HG02885 (cell line): ENCODE measurements around the gene DCAF15.

ENCODE experiments used
- ATAC-seq: cut with Tn5 transposase; IDR thresholded peaks from one replicate; pipeline ENCODE4 v1.9.1; 2021; ENCODE audit warnings: mild to moderate bottlenecking; ENCODE audit not compliant: unreplicated experiment, poor library complexity

DCAF15 gene

DNA sequence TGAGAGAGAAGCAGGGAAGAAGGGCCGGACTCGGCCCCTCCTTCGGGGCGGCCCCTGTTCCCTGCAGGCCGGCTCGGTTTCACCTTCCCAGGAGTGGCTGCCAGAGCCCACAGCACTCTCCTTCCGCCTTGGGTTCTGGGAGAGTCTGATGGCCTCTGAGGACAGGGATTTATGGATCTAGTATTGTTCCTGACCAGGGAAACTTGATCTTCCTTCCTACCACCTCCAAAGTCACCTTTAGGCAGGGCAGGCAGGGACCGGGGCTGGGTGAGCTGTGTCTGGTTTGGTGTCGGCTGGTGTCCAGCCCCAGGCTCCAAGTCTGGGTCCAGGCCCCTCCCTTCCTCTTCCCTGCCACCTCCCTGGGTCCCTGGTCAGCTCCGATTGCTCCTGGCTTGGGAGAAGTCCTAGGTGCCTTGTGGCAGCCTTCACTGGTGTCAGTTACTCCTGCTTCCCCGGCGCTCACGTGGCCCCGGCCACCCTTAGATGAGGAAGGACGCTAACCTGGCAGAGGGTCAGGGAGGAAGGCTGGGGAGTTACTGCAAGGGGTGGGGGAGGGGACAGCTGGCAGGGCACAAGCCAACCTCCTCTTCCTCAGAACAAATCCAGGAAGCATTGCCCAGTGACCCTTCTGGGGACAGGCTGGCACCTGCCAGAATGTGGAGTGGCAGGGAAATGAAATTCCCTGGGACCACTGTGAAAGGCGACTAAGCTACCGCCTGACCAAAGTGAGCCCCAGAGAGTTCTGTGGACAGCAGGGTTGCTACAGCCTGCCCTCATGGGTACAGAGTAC is 35.0 kb downstream of the DCAF15 start:
- ATAC-seq, result no peak

DNA sequence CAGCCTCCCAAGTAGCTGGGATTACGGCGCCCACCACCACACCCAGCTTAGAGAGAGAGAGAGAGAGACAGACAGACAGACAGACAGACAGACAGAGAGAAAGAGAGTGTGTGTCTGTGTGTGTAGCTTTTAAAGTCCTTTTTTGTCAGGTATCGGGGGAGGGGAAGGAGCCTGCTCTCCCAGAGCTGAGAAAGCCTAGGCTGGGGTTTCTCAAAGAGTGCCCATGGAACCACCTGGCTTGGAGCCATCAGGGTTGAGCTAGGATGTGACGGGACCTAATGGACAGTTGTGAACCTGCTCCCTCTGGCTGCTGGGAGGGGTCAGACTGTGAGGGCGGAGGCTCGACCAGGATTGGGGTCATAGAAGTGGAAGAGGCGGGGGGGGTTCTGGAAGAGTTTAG is 37.2 kb downstream of the DCAF15 start:
- no peak for ATAC-seq

DNA sequence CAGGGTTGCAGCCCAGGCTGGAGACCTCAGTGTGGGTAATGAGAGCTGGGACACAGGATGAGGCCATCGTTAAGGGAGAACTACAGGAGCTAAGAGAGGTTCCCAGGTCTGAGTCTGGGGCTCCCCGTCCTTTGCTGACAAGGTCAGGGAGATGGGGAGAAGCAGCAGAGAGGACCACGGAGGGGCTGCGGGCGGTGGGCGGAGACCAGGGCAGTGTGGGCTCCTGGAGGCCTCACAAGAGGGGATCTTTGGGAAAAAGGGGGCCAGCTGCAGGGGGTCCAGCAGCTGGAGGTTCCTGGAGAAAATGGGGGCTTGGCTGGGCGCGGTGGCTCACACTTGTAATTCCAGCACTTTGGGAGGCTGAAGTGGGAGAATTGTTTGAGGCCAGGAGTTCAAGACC is 37.8 kb downstream of the DCAF15 start:
- ATAC-seq, result no peak

DNA sequence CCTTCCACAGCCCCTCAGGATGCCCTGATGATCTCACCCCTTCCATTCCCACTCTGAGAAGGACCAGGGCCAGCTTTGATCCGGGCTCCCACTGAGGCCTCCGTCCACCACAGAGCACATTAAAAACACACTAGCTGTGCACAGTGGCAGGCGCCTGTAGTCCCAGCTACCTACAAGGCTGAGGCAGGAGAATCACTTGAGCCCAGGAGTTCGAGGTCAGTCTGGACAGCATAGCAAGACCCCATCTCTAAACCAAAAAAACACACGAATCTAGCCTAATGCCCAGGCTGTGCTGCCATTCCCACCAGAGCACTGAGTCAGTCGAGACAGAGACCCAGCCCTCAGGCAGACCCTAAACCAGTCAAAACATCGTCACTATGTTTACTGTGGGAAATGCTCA is 39.7 kb downstream of the DCAF15 start:
- ATAC-seq, result no peak

DNA sequence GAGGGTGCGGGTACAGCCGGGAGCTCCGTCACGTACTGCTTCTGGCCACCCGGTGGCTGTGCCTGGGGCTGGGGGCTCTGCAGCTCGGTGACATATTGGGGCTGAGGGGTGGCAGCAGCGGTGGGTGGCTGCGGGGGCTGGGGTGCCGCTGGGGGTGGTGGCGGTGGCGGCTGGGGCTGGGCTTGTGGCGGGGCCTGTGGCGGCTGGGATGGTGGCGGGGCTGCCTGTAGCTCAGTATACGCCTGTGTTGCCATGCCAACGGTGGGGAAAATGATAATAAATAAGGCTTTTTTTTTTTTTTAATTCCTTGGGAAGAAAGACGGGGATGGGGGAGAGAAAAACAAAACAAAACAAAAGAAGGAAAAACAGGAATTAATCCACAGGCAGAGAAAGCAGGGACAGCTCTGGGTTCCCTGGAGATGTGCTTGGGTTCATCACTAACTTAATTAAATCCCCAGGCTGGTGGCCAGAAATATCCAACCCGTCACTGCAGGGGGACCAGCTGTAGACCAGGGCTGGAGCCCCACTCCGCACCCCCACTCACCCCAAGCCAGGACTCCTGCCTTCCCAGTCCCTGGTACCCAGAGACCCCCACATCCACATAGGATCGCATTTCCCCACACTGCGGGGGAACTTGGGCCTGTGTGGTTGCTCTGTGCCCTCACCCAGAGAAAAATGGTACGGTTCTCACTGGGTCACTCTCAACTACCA is 41.4 kb downstream of the DCAF15 start:
- ATAC-seq, result no peak

DNA sequence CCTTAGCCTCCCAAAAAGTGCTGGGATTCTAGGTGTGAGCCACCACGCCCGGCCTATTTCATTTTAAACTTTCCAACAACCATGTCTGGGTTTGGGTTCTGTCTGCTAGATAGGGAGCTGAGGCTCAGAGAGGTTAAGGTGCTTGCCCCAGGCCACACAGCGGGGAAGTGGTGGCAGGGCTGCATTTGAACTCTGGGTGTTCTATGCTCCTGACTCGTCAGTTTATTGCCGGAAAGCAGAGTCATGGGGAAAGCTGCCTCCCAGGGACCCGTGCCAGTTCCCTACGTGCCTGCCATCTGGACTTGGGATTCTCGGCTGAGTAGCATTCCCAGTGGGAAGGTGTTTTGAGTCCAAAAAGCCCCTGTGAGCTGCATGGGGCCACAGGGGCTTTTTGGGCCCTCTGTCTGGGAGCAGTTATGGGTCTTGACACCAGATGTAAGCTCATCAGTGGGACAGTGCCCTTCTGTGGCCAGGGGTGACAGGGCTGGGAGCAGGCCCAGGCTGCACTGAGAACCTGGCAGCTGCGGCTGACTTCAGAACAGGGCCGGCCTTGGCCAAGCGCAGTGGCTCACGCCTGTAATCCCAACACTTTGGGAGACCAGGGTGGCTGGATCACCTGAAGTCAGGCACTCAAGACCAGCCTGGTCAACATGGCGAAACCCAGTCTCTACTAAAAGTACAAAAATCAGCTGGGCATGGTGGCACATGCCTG is 42.9 kb downstream of the DCAF15 start:
- no peak for ATAC-seq

DNA sequence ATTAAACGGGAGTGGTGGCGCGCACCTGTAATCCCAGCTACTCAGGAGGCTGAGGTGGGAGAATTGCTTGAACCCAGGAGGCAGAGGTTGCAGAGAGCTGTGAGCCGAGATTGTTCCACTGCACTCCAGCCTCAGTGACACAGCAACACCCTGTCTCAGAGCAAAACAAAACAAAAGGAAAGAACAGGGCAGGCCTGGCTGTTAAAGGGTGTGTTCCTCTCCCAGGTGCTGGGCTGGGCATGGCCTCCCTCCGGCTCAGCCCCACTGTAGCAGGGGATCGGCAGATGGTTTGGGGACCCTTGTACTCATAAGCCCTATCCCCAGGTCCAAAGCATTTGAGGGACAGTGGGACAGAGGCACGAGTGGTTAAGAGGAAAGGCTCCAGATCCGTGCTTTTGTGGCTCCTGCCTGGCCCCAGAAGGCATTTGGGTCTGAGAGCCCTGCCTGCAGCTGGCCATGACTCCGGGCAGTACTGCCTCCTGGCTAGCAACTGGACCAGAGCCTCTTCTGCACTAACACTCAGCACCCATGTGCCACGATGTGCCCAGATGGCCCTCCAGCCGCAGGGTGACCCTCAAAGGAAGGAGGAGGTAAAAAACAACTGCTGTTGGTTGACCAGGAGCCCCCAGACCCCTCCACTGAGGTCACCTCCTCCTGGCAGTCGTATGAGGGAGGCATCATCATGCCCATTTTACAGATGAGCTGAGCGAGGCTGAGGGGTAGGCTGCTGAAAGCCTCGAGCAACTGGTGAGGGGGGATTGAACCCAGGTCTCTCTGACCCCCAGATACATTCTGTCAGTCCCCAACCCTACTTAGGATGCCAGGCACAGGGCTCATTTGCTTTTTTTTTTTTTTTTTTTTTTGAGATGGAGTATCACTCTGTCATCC is 43.8 kb downstream of the DCAF15 start:
- no peak for ATAC-seq

DNA sequence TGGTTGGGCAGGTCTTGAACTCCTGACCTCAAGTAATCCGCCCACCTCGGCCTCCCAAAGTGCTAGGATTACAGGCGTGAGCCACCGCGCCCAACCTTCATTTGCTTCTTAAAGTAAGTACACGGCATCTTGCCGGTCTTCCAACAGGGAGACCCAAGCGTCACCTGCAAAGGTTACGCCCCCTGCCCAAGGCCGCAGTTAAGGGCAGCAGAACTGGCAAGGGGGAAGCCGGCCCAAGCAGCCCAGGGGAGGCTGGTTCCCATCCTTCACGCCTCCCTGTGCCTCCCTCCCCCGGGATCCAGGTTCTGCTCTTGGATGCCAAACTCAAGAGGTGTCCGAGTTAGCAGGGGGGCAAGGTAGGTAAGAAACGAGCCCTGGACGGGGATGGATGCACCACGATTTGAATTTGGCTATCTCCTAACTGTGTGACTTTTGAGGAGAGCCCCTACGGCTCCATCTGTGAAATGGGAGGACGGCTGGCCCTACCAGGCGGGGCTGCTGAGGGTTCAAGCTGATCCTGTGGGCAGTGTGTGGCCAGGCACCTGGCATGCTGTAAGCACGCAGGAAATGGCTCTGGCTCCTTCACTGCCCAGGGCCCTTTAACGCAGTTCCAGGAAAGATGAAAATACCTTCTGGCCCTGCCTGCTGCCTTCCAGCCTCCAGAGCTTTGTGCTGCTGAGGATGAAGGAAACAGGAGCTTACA is 44.8 kb downstream of the DCAF15 start:
- ATAC-seq, result no peak

DNA sequence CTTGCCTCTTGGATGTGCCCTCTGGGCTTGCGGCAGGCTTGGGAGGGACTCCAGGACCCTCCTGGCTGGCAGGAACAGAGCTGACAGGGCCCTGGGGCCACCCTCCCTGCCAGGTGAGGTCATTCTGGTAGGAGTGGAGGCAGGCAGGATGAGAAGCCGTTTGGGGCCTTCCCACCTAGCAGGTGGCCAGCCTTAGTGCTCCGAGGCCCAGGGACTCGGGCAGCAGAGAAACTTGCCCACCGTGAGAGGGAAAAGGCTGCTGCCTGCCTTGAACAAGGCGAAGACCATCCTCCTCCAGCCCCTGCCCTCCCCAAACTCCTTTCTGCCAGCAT is 45.3 kb downstream of the DCAF15 start:
- no peak for ATAC-seq

DNA sequence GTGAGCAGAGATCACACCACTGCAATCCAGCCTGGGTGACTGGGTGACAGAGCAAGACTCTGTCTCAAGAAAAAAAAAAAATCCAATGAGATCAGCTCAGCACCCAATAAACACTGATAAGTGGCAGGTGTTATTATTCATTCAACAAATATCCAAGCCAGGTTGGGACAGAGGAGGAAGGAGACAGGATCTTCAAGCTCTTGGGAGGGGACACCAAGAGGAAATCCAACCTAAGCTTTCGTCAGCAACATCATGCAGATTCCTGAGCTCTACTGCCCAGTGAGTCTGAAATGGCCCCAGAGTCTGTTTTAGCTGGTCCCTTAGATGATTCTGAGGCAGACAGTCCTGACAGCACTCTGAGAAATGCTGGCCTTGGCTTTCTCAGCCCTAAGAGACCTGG is 46.1 kb downstream of the DCAF15 start:
- ATAC-seq, result no peak

DNA sequence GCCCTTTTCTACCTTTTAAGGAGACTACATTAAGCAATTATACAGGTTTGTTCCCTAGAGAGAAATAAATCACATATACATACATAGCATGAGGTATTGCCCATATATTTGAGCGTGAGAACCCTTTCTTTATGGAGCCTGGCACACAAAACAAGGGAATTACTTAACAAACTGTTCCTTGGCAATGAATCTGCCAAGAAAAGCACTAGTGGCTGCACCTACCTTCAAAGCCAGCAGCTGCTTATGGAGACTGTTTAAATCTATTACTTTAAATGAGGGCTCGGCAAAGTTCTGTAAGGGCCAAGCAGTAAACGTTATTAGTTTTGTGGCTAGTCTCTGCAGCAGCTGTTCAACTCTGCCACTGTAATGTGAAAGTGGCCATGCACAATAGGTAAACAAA is 46.8 kb downstream of the DCAF15 start:
- ATAC-seq, result no peak

DNA sequence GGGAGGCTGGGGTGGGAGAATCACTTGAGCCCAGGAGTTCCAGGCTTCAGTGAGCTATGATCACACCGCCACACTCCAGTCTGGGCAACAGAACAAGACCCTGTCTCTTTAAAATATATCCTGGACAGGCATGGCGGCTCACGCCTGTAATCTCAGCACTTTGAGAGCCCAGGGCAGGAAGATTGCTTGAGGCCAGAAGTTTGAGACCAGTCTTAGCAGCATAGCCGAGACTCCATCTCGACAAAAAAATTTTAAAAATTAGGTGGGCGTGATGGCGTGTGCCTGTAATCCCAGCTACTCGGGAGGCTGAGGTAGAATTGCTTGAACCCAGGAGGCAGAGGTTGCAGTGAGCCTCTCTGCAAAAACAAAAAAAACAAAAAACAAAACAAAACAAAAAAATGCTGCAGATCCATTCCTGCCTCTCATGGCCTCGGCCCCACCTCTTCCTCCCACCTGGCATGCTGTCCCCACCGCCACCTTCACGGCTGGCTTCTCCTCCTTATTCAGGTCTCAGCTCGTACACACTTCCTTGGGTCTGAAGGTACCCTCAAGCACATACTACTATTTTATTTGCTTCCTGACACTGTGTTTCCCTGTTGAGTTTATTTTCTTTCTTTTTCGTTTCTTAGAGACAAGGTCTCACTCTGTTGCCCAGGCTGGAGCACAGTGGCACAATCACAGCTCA is 48.5 kb downstream of the DCAF15 start:
- ATAC-seq, result no peak

DNA sequence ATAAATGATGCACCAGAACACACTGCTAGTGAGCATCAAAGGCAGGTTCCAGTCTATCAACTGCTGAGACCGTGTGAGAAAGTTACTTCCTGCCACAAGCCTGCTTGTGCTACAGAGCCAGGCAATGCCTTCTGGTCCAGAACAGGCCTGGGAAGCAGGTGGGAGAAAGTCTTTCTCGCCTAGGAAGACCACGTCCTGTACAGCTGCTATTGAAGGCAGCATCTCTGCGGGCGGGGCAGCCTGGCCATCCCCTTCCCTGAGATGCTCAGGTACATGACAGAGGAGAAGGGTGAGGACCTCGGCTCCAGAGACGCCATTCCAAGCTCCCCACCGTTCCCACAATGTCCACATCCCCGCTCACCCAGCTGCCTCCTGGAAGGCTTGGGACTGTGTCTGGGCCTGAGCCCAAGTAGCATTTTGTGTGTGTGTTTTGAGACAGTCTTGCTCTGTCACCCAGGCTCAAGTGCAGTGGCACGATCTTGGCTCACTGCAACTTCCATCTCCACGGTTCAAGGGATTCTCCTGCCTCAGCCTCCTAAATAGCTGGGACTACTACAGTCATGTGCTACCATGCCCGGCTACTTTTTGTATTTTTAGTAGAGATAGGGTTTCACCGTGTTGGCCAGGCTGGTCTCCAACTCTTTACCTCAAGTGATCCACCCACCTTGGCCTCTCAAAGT is 50.4 kb downstream of the DCAF15 start:
- ATAC-seq, result no peak

DNA sequence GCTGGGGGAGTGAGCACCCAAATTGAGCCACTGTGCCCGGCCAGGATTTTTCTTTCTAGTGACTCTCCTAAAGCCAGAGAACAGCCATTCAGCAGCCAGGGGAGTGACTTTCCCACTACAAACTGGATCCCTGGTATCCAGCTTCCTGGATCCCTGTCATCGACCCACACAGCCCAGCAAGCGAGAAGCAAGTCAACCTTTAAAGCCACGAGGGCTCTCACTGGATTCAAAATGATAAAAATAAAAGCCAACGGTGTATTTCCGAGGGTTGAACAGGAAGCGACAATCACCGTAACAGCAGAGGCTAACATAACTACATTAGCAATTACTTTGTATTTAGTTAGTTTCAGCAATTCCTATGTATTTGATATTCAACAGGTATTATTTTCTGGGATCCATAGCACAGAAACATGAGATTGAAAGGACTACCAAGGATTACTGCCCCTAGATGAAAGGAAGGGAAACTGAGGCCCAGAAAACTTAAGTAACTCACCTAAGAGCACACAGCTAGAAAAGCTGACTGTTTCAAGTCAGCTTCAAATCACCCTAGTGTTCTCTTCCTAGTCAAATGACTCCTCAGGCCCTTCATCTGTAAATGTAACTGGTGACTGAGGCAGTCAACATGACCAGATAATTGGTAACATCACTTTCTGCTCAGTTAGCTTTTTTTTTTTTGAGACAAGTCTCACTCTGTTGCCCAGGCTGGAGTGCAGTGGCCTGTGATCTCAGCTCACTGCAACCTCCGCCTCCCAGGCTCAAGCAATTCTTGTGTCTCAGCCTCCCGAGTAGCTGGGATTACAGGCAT is 51.1 kb downstream of the DCAF15 start:
- no peak for ATAC-seq

DNA sequence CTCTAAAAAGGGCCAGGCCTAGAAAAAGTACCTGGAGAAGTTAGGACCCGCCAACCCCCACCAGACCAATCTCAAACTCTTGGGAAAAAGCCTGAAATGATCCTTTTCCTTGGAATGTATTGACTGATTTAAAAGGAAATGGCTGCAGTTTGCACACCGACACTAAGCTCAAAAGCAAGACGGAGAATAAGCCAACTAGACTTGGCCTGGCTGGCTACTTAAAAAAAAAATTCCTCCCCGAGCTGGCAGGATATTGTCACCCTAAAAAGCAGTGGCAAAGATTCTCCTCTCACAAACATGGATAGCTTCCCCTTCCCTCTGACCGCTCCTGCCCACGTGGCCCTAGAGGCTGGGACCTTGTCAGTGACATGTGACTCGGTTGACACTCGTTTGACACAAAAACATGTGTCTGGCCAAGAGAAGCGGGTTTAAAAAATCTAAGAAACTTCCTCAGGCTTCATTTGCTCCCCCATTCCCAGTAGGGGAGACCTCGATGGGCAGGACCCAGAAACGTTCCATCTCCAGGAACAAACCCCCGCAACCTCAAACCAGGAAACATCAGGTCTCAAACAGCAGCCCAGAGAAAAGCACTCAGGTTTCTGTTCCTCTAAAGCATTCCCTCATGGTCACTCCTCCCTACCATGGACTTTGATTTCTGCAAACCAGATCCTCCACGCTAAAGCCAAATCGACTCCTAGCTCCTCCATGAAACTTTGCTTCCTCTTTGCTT is 52.5 kb downstream of the DCAF15 start:
- no peak for ATAC-seq

DNA sequence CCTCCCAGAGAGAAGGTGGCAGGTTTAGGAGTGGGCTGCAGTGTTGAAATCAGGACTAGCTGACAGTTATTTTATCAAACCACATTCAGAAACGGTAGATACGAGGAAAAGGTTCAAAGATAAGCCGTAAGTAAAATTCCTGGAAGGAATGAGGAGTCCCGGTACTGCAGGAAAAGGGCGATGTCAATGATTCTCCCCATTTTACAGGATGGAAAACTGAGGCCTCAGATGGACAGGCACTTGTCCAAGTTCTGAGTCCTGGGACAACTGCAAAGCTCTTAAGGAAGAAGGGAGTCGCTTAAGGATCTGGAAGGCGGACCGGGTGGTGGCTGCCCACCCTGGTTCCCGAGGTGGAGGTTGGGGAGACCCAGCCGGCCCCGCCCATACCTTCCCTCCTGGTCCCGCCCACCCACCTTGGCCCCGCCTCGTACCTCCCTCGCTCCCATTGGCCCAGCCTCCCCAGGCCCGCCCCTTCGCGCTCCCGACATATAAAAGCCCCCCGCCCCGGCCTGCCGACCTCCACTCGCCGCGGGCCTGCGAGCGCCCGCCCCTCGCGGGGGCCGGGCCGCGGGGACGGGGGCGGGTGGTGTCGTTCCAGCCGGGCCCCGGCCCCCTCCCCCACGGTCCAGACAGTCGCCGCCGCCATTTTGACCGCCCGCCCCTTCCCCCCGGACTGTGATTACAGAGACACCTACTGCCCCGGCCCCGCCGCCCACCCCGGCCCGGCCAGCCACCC is 53.2 kb downstream of the DCAF15 start:
- ATAC-seq, result peak; percentile 51
